GM19468 (cell line): ENCODE data around the gene TPPP.
"Not testable (repeated sequence)": the region's sequence is repeated elsewhere in the genome, so short reads cannot be mapped to it uniquely, and the experiment has no call there.

Experiments used
- ATAC-seq: cut with Tn5 transposase; IDR thresholded peaks from one replicate; pipeline ENCODE4 v1.9.1; 2021; ENCODE audit warnings: mild to moderate bottlenecking, moderate library complexity, moderate number of reproducible peaks; ENCODE audit not compliant: unreplicated experiment; ENCODE audit errors: extremely low read depth

The TPPP gene

DNA sequence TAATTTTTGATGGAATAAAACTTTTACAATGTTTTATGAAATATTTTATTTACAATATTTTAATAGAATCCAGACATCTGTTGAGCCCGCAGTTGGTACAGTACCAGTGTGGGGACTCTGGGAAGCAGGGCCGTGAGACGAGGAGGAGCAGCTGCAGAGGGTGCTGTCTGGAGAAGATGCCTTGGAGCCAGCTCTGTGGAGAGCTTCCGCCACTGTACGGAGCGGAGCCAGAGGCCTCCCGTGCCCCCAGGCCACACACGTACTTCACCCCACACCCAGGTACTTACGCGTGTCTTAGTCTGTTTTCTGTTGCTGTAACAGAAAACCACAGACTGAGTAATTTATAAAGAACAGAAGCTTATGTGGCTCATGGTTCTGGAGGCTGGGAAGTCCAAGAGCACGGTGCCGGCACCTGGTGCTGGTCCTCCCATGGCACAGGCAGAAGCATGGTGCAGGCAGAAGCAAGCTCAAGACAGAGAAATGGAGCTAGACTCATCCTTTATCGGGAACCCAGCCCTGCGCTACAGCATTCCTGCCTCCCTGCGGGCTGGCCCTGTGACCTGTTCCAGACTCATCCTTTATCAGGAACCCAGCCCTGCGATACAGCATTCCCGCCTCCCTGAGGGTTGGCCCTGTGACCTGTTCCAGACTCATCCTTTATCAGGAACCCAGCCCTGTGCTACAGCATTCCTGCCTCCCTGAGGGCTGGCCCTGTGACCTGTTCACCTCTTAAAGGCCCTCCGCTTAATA, 57.7 kb downstream of the TPPP start:
- no peak for ATAC-seq

DNA sequence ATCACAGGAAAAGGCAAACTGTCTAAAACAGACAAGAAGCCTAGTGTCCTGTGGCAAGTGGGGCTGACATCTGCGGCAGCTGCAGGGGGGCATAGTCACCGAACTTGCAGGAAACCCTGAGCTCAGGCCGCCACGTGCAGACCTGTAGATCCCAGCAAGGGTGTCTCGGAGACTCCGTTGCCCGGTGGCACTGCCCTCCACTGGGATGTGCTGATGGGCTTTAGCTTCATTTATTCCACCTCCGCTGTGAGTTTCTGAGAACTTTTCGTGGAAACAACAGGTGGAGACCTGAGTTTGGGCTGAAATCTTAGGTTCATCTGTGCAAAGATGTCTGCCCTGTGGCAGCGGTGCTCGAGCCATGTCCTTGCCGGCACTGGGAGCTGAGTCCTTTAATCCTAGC, 59.0 kb downstream of the TPPP start:
- no peak for ATAC-seq

DNA sequence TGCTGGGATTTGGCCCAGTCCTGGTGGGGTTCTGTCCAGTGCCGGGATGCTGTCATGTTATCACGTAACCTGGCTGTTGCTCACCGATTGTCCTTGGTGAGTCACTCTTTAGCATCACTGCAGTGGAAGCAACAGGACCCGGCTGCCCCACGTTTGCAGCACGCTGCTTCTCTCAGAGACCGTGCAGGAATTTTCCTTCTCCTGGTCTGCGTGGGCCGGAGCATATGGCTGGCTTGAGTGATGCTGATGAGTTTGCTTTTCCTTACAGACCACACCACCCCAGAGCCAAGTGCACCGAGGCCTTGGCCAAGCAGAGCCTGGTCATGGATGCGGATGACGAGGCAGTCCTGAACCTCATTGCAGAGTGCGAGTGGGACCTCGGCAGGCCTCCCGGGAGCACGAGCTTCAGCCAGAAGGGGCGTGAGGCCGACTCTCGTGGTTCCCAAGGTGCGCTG, 59.6 kb downstream of the TPPP start:
- no peak for ATAC-seq

DNA sequence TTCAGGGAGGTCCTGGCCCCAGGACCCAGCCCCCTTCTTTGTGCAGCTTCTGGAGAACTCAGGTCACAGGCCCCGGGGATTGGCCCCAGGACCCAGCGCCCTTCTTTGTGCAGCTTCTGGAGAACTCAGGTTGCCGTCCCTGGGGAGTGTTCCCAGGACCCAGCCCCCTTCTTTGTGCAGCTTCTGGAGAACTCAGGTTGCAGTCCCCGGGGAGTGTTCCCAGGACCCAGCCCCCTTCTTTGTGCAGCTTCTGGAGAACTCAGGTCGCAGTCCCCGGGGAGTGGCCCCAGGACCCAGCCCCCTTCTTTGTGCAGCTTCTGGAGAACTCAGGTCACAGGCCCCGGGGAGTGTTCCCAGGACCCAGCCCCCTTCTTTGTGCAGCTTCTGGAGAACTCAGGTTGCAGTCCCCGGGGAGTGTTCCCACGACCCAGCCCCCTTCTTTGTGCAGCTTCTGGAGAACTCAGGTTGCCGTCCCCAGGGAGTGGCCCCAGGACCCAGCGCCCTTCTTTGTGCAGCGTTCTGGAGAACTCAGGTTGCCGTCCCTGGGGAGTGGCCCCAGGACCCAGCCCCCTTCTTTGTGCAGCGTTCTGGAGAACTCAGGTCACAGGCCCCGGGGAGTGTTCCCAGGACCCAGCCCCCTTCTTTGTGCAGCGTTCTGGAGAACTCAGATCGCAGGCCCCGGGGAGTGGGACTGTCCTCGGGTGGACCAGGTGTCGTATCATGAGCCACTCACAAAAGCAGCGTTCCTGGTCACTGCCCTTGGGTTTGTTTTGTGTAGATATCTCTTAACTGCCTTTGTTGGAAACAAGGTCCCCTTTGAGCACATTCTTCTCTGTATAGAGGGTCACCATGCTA, 64.6 kb downstream of the TPPP start:
- ATAC-seq, result not testable (repeated sequence)

DNA sequence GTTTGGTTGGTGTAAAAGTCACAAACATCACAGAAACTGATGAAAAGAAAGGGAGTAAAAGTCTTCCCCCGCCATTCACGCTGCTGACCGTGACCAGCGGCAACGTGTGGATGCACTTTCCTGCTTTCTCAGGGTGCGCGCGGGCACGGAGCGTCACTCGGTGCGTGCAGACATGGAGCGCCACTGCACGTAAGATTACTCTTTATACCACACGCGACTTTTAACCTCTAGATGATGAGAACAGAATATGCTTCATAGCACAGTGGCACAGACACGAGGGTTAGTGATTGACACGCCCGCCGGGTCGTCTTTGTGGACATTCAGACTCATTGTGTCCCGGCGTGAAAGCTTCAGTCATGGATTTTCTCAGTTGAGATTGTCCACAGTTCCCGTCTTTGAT, 65.3 kb downstream of the TPPP start:
- ATAC-seq, result no peak

DNA sequence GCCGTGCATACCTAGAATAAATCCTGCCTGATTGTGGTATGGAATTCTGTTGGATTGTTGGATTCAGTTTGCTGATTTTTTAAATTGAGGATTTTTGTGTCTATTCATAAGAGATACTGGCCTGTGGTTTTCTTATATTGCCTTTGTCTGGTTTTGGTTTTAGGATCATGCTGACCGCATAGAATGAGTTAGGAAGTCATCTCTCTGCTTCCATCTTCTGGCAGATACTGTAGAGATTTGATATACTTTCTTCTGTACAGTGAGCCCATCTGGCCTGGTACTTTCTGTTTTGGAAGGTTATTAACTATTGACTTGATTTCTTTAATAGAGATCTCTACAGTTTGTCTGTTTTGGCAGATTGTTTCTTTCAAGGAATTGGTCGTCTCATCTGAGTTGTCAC, 66.3 kb downstream of the TPPP start:
- no peak for ATAC-seq

DNA sequence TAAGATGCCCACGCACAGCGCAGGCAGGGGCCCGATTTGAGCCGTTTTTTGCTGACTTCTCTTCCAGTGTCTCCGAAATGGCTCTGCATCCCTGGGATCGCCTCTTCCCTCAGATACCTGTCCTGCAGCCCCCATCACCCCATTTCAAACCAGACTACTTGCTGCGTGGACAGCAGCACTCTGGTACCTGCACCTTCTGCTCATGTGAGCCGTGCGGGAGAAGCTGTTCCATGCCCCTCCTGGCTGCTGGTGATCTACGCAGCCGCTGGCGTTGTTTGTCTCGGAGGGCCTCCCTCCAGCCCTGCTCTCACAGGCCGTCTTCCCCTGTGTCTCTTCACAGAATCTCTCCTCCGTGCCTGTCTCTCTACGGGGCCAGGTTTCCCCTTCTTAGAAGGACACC, 67.6 kb downstream of the TPPP start:
- no peak for ATAC-seq

DNA sequence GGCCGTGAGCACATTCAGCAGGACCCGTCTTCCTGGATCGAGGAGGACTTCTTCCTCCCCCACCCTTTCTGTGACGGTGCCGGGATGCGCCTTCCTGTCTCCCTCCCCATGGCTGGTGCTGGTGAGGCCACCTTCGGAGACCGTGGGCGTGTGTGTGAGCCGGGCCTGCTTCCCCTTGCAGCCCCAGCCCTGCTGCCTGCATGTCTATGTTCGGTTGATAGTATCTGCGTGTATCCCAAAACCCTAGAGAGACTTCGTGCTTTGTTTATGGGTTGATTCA, 68.3 kb downstream of the TPPP start:
- no peak for ATAC-seq

DNA sequence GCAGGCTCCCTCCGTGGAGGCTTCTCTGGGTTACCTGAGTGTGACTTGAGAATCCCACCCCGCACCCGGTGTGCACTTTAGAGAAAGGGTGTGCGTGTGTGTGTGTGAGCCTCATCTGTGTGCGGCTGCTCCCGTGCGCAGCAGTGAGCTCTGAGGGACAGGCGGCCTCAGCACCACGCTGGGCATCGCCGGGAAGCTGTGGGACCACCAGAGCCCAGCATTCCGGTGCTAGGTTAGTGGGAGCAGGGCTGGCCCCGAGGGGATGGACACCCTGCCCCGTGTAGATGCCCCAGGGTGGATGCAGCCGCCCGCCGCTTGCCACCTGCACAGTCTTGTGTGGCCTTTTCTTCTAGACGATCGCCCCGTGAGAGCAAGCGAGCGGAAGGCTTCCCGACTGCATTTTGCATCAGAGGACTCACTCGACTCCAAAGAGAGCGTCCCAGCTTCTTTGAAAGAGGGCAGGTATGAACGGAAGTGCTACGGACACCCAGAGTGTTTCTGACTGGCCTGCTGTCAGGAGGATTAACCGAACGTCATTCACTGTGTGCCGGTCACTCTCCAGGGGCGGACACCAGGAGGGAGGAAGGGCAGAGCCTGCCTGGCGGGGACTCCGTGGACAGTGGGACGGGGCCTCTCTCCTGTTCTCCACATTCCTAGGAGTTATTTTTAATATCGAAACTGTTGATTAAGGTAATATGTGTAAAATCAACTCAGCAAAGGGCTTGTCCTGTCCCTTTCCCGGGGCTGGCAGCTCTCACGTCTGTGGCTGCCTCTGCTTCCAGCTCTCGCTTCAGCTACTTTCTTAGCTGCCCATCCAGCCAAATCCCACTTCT, 68.8 kb downstream of the TPPP start:
- ATAC-seq, result no peak

DNA sequence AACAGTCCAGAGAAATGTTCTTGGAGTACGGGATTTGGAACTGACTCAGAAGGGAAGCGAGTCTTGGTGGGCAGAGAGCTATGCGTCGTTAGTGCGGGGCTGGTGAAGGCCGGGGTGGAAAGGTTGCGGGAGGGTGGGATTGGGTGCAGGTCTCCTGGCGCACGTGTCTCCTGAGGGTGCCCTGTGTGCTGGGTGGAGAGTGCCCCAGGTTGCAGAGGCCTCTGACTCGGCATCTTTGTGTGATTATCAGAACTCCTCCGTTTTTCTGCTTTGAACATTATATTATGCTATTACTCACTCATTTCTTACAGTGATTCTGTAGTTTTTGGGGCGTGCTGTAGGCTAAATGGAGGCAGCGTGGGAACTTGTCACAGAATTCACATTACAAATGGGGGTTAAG, 69.6 kb downstream of the TPPP start:
- ATAC-seq, result no peak

DNA sequence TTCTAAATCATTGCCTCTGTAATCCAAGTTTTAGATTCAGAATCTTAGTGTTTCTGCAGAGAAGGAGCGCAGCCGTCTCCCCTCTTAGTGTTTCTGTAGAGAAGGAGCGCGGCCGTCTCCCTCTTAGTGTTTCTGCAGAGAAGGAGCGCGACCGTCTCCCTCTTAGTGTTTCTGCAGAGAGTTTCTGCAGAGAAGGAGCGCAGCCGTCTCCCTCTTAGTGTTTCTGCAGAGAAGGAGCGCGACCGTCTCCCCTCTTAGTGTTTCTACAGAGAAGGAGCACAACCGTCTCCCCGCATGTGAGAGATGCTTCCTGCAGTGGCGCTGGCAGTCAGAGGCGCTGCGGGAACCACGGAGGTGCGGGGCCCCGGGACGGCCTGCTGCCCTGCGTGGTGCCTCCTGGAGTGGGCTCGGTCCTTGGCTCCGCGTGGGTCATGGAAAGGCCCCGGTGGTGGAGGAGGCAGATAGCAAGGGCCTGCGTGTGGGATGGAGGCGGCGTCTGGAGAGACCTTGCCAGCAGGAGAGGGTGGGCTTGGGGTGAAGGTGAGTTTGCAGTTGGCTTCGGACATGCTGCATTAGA, 70.1 kb downstream of the TPPP start:
- no peak for ATAC-seq

DNA sequence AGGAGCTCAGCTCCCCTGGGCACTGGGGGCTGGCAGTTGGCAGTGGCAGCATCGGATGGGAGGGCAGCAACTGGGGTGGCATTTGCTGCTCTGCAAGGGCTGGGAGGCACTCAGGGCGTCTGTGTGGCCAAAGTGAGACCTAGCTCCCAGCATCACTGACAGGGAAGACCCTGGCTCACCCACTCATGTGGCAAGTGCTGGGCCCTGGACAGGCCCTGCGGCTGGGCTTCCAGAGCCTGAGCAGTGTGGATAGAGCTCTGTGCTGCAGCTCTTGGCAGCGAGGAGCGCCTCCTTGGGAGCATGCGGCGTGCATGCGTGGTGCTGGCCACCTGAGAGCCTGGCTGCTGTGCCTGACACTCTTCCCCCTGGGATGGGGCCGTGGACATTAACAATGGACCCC, 70.8 kb downstream of the TPPP start:
- no peak for ATAC-seq

DNA sequence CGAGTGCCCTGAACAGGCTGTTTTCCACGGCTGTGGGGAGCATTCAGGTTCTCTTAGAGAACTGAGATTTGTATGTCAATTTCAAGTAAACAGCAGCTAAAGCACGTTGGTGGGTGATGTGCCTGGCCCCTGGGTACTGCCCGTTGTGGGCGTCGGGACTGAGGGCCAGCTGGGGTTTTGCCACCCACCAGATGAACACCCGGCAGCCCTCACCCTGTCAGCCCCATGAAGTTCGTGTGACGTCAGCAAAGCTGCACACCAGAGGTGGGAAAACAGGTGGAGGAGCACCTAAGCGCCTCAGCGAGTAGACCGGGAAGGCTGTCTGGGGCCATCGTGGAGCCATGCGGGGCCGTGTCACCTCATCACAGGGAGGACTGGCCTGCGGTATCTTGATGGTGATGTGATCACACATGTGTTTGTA, 71.8 kb downstream of the TPPP start:
- ATAC-seq, result no peak

DNA sequence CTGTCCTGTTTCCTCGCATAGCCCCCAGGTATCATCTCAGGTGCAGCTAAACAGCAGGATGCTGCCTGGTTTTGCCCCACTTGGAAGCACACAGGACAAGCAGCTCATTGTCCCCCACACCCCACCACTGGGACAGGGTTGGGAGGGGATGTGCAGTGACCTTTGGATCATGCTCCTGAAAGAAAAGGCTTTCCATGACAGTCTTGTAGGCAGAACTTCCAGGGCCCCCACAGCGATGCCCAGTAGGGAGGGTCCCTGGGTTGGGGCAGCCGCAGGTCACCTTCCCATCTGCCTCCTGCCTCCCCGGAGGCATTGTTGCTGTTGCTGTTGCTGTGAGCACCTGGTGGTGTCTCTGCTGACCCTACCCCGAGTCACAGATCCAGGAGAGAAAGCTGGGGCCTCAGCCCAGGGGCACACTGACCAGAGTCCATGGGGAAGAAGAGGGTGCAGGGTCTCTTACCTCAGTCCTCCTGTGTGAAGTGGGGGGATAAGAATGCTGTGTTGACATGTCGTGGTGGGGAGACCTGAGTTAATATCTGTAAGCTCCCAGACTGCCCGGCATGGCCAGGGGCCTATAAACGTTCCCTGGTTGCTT, 72.5 kb downstream of the TPPP start:
- ATAC-seq, result no peak

DNA sequence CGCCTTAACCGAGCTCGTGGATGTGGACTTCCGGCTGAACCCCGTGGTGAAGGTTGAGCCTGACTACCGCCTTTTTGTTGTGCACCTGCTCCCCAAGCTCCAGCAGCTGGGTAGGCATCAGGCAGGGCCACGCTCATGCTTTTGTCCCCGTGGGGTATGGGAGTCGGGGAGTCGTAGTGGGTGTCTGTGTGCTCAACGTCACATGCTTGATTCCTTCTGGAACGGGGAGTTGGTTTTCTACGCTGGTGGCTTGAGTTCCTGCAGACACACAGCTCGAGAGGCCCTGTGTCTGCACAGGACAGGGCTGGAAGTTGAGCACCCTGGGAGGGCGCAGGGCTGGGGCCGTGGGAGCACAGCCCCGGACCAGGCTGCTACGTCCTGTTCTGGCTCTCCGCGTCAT, 73.0 kb downstream of the TPPP start:
- no peak for ATAC-seq

DNA sequence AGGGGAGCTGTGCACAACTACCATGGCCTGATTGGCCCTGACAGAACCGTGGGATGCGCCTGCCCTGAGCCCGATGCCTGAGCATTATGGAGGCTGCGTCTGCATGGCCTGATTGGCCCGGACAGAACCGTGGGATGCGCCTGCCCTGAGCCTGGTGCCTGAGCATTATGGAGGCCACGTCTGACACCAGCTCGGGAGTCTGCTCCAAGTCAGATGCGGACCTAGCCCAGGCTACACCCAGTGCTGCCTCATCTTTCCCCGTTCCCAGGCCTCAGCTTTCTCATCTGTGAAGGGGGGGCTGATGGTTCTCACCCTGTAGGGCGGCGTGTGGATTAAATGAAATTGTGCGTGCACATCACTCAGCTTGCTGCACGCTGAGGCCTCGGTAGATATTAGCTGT, 73.7 kb downstream of the TPPP start:
- no peak for ATAC-seq

DNA sequence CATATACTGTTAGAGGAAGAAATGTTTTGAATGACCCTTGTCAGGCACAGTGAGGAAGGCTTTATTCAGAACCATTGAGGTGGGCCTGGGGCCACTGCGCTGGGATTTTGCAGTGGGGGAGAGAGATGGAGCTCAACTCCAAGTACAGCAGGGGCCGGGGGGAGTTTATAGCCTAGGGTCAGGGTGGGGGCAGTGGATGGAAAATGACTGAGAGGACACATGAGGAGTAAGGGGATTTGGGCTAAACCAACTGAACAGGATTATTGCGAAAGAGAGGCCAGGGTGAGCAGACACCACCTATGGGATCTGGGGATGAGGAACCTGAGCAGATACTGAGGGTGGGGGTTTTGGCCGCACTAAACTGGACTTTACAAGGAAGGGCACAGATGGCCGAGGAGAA, 74.7 kb downstream of the TPPP start:
- no peak for ATAC-seq

DNA sequence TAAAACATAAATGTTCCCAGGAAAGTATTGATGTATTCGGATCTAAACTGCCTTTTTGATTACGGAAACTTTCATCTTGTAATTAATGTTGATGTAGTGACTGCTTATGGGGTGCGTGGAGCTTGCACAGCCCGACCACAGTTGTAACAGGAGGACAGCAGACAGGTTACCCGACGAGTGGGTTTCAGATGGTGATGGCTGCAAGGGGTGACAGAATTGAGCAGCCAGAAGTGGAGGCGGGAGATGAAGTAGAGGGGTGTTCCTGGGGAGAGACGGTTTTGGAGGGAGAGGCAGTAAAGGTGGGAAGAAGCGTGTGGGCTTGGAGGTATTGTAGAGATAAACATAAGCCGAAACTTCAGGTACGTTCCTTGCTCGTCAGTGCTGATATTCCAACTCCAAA, 75.3 kb downstream of the TPPP start:
- no peak for ATAC-seq

DNA sequence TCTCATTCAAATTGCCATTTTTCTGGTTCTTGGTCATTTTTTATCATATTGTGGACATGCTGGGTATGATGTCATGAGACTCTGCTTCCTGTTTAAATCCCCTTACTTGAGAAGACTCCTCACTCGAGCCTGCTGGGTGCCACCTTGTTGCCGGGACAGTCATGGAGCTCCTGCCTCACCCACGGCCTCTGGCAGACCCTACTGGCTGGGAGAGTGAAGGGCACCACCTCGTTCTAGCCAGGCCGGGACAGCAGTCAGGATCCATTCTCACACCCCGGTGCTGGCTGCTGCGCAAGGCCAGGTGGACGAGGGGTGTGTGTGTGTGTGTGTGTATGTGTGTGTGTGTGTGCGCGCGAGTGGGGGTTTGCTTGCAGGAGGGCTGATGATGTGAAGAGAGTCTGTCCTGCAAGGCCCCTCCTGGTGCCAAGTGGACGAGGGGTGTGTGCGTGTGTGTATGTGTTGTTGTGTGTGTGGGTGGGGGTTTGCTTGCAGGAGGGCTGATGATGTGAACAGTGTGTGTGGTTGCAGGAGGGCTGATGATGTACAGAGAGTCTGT, 76.6 kb downstream of the TPPP start:
- ATAC-seq, result no peak
